ENCODE results near the gene SEC24D.
"Not testable (repeated sequence)": the region's sequence is repeated elsewhere in the genome, so short reads cannot be mapped to it uniquely, and the experiment has no call there.

Gene SEC24D, protein sequence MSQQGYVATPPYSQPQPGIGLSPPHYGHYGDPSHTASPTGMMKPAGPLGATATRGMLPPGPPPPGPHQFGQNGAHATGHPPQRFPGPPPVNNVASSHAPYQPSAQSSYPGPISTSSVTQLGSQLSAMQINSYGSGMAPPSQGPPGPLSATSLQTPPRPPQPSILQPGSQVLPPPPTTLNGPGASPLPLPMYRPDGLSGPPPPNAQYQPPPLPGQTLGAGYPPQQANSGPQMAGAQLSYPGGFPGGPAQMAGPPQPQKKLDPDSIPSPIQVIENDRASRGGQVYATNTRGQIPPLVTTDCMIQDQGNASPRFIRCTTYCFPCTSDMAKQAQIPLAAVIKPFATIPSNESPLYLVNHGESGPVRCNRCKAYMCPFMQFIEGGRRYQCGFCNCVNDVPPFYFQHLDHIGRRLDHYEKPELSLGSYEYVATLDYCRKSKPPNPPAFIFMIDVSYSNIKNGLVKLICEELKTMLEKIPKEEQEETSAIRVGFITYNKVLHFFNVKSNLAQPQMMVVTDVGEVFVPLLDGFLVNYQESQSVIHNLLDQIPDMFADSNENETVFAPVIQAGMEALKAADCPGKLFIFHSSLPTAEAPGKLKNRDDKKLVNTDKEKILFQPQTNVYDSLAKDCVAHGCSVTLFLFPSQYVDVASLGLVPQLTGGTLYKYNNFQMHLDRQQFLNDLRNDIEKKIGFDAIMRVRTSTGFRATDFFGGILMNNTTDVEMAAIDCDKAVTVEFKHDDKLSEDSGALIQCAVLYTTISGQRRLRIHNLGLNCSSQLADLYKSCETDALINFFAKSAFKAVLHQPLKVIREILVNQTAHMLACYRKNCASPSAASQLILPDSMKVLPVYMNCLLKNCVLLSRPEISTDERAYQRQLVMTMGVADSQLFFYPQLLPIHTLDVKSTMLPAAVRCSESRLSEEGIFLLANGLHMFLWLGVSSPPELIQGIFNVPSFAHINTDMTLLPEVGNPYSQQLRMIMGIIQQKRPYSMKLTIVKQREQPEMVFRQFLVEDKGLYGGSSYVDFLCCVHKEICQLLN

GRCh38 chr4:118835571-118836300 lies at the start of gene SEC24D:
TSS of gene SEC24D (minus strand) at chr4:118836126. CDS start at chr4:118833696, 2,430 bp downstream.
- DNase-seq, result peak; percentile 90

- no peak for DNase-seq
Observed at GRCh38 chr4:118884716-118885115, 48.8 kb upstream of the SEC24D start.

DNA sequence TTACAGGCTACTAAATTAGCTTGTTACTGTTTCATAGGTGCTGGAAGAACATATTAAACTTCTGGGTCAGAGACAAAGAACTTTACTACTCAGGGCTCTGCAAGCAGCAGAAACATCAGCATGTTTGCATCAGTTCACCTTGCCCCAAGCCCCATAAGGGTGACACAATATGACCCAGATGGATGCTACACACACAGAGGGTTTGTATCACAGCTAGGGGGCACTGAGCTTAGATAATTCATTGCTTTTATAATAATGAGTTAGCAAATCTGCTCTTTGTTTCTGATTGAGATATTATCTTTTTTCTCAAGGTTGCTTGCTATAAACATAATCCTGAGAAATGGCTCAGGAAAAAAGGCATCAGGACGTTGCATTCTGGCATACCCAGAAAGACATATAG lies 47.9 kb upstream of the SEC24D start:
- DNase-seq, result no peak

GRCh38 chr4:118881512-118882146 lies 45.7 kb upstream of the SEC24D start:
- DNase-seq, result no peak

DNA sequence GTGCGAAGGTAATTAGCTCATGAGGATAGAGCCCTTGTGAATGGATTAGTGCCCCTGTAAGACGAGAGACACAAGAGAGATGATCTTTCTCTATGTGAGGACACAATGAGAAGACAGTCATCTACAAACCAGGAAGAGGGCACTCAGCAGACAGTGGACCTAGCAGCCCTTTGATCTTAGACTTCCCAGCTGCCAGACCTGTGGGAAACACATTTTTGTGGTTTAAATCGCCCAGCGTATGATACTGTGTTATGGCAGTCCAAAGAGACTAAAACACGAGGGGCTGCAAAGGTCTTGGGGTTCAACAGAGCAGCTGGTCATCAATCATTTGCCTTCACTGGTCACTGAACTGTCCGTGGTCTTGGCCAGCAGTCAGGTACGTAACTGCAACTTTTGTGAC lies 43.5 kb upstream of the SEC24D start:
- DNase-seq, result no peak

DNA sequence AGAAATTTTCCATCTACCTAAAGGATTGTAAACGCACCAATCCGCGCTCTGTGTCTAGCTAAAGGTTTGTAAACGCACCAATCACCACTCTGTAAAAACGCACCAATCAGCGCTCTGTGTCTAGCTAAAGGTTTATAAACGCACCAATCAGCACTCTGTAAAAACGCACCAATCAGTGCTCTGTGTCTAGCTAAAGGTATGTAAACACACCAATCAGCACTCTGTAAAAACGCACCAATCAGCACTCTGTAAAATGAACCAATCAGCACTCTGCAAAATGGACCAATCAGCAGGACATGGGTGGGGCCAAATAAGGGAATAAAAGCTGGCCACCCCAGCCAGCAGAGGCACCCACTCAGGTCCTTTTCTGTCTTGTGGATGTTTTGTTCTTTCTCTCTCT lies 42.6 kb upstream of the SEC24D start:
- not testable (repeated sequence) for DNase-seq

GRCh38 chr4:118877797-118878196 lies 41.9 kb upstream of the SEC24D start:
- no peak for DNase-seq

DNA sequence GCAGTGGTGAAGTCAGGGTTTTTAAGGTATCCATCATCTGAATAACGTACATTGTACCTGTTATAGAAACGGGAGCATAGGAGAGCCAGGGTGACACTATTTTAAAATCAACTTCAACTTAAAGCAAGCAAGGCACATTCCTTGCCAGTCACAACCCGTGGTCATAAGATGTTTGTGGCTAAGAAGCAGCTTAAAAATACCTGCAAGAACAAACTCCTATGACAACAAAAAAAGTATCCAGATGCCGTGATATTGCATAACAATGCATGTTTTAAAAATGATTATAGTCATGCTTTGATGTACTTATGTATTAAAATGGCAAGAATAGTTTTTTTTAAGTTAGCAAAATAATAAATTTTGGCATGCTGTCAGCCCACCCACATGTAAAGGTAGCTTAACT lies 36.3 kb upstream of the SEC24D start:
- no peak for DNase-seq

DNA sequence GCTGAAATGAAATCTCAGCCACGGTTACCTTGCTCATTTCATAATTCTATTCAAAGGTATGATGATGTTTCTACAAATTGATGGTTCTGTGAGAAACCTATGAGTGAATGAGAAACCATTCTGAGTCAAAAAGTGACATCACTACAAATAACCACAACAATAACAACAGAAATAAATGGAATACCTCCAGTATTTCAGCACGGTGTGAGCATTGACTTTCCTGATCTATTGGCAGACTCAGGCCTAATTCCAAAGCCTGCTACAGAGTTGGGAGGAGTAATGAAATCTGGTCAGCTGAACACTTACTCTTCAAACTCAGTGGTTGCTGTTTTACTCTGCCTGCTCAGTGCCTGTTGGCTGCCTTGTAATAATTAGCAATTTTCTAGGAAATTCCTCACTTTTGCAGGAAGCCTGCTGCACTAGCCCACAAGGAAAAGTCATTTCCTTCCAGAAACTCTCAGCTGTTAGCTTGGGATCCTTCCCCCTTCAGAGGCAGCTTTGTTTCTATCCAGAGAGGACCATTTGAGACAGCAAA lies 33.9 kb upstream of the SEC24D start:
- DNase-seq, result peak; percentile 65

- peak; percentile 68 for DNase-seq
Observed at GRCh38 chr4:118867311-118868067, 31.6 kb upstream of the SEC24D start.

- no peak for DNase-seq
Observed at GRCh38 chr4:118866442-118866841, 30.5 kb upstream of the SEC24D start.

DNA sequence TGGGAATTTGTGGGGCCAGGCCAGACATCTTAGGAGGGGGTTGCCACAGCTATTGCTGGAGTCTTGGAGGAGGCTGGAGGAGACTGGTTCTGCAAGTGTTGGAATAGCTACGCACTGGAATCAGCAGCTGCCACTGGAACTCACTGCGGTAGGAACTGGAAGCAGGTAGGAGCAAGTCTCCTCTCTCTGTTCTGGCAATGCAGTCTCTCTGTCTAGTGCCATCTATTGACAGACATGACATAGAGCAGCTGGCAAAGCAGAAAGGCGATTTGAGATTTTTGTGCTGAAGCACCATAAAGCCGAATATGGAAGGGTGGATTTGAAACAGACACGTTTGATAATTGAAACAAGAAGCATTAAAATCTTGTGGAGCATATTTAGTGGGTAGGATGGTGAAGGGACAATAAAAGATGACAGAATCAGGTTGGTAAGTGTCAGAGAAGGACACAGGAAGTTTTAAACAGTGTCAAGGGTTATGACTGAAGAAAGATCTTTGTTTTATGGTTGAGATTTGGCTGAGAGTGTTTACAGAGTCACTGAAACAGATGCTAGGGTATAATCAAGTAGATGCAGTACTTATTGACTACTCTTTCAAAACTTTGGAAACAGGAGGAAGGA lies 29.3 kb upstream of the SEC24D start:
- DNase-seq, result peak; percentile 66

- DNase-seq, result no peak
Observed at GRCh38 chr4:118858779-118859178, 22.9 kb upstream of the SEC24D start.

DNA sequence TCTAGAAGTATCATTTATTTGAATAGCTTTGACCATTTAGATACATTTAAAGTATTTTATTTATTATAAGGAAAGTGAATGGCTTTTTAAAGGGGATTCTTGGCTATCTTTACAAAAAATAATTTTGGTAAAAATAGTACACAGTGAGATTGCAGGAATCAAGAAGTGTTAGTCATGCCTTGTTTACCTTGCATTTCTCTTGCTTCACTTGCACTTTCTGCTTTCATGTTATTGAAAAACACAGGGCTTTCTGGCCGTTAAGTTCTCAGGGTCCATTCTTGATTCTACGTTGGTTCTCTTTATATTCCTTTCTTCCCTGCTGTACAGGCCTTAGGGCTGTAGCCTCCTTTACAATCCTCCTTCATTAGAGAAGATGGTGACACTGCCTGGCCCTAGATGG lies 21.8 kb upstream of the SEC24D start:
- no peak for DNase-seq

DNA sequence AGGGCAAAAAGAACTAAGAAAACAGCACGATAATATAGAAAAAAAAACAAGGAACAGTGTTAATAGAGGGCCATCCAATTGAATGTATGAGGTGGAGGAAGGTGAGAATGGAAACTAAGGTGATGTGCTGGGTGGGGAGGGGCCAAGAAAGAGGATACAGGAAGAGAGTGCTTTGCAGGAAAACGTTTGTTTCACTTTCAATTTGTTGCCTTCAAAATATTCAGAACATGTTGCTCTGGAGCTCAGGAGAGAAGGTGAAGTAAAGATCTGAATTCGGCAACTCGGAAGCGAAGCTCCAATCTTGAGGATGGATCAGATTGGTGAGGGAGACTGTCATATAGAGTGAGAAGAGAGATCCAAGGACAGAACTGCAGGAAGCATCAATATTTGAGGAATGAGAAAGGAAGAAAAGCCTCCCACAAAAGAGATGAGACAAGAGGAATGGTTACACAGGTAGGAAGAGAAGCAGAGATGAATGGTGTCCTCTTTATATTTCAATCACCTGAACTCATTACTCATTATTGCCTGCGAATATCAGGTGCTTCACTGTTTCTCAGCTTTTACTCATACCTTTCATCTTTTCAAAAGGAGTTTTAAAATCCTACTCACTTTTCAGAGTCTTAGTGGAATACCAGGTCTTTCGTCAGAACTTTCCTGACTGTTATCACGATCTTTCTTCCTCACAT lies 14.7 kb upstream of the SEC24D start:
- DNase-seq, result no peak

- DNase-seq, result no peak
Observed at GRCh38 chr4:118849867-118850487, 14.1 kb upstream of the SEC24D start.

GRCh38 chr4:118848901-118849300 lies 13.0 kb upstream of the SEC24D start:
- no peak for DNase-seq

DNA sequence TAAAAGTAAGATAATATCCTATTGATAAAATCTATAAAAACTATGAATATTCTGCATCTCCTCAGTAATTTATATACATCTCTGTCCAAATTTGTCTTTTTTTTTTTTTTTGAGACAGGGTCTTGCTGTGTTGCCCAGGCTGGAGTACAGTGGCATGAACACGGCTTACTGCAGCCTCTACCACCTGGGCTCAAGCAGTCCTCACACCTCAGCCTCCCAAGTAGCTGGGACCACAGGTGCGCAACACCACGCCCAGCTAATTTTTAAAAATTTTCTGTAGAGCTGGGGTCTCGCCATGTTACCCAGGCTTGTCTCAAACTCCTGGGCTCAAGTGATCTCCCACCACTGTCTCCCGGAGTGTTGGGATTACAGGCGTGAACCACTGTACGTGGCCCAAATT lies 12.3 kb upstream of the SEC24D start:
- DNase-seq, result no peak

DNA sequence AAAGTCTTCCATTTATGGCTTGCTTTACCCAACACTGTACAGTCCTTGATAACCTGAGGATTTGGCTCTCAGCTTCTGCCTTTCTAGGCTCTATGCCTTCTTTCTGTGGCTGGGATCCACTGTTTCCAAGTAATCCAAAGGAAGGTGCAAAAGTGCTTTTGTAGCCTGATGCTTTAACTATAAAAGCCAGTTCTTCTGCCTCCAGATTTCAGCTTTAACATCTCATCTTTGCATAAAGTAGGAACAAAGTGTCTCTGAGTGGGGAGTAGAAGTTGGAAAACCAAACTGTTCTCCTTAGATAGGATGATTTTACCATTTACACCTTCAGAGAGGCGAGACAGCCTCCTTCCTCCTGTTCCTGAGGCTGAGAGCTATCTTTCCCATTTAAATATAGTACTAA lies 11.1 kb upstream of the SEC24D start:
- no peak for DNase-seq

GRCh38 chr4:118845552-118846050 lies 9.7 kb upstream of the SEC24D start:
- no peak for DNase-seq

Data from fibroblast of upper back skin (primary cell).